ENCODE data around the gene PMPCA.

PMPCA gene

DNA sequence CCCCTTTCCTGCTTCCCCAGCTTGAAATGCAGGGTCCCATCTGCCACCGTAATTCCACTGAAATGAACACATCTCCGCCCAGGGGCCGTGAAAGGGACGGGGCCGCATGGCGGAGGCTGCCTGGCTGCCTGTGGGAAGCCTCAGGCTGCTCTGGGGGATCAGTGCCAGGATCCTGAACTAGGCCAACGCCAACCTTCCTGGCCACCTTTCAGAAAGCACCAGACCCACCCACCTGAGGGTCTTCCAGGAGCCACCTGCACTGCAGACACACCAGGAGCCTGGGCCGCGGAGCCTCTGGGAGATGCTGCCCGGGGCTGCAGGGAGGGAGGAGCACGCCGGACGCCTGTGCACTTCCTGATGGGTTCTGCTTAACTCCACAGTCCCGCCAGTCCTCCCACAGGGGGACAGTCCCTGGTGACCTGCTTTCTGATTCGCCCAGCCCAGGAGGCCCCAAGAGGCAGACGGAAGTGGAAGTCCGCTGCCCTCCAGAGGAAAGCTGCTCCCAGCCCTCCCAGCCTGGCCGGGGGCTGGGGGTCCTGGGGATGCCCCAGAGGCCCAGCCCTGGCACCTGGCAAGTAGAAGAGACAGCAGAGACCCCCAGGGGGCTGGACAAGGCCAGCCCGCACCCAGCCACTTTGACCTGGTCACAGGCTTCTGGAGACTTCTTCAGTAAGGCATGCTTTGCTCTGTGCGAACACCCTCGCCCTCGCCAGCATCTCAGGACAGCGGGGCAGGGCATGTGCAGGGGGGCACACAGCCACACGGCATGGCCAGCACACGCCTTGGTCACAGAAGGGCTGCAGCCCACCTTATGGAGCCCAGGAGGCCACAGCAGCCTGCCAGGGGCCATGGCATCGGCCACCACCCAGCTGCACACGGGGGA is 36.9 kb upstream of the PMPCA start, which contains the start of gene CARD9:
CARD9 (minus strand) TSS at position 370 of the 883 bp plus-strand sequence. CDS start 1,591 bp downstream, outside the sequence.
- DNase-seq (ENCODE audit: low read depth, low spot score): no peak

- no peak for DNase-seq (ENCODE audit: low read depth, low spot score)
Observed at GRCh38 chr9:136374183-136374575, 36.3 kb upstream of the PMPCA start.

- DNase-seq (ENCODE audit: low read depth, low spot score): no peak
Observed at GRCh38 chr9:136375096-136375495, 35.4 kb upstream of the PMPCA start.

DNA sequence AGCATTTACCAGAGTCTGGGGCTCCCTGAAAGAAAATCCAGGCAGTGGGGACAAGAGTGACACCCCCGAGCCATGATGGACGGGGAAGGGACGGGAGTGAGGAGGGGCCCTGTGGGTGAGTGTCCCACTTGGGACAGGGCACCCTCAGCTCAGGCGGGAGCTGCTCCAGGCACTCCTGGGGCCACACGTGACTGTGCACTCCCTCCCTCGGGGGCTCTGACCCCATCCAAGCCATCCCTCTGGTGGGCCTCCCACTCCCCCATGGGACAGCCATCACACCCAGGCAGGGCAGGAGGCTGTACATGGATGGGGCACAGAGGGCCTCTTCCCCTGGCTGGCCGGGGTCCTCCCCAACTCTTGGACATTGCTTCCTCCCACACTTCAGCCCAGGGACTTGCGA is 34.0 kb upstream of the PMPCA start:
- DNase-seq (ENCODE audit: low read depth, low spot score): no peak

DNA sequence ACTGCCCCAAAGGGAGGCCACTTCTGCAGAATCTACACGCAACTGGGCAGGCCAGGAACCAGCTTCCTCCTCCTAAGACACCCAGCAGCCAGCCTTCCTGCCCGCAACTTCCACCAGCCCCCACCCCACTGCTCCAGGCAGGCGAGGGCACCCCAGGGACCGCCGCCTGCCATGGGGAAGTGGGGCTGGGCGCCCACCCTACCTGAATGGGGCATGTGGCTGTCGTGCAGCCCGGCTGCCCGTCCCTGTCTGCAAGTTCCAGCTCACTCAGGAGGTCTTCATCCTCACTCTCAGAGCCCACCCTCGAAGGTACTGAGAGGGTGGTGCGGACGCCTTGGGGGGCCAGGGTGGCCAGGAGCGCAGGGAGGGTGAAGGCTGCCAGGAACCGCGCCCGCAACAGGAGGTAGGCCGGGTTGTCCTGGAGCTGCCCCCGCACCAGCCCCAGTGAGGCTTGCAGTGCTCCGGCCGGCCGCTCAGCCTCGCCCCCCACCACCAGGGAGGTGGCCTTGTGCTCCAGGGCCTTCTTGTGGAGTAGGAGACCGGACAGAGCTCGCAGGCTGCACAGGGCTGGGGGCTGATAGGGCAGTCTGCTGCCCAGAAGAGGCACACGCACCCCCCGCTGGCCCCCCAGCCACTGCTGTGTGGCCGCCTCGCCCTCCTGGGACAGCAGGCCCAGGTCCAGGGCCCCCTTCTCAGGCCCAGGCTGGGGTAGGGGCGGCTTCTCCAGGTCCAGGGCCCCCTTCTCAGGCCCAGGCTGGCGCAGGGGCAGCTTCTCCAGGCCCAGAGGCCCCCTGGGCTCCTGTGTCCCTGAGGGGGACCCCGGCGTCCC is 32.9 kb upstream of the PMPCA start:
- no peak for DNase-seq (ENCODE audit: low read depth, low spot score)

DNA sequence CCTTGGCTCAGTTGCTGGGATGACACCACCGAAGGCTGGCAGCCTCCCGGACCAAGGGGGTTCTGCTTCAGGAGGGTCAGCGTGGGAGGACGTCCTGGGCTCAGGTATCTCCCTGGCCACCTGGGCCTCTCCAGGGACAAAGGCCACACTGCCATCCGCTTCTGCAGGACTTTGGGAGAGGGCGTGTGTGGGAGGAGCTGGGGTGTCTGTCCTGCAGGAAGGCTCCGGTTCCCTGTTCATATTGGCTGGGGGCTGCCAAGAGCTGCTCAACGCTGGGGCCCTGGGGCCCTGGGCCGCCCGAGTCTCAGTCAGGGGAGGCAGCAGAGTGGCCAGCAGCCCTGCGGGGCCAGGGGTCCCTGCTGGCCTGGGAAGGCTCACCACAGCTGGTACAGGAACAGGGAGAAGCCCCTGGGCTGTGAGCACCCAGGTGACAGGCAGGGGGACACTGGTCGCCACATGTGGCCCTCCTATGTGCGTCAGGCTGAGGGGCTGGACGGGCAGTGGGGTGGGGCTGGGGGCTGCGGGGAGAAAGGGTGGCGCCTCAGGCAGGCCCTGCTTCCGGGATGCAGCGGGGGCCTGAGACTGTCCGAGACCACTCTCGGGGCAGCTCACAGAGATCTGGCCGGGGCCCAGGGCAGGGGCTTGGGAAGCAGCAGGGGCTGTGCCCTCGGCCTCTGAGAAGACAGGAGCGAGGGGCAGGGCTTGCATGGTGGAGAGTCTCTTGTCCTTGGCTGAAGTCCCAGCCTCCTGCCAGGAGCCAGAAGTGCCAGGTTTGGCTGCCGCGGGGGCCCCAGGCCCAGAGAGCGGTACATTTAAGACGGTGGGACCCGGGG is 32.1 kb upstream of the PMPCA start:
- no peak for DNase-seq (ENCODE audit: low read depth, low spot score)

DNA sequence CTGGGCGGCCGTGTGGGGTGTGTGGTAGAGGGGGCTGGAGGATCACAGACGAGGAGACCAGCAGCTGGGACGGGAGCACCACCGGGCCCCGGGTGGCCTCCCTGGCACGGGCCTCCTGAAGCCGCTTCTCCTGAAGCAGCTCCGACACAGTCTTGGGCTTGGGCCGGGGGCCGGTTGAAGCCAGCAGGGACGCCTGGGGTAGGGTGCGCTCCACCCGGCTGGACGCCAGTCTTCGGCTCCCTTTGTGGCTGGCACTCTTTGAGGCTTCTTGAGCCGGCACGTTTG is 31.5 kb upstream of the PMPCA start:
- DNase-seq (ENCODE audit: low read depth, low spot score): no peak

DNA sequence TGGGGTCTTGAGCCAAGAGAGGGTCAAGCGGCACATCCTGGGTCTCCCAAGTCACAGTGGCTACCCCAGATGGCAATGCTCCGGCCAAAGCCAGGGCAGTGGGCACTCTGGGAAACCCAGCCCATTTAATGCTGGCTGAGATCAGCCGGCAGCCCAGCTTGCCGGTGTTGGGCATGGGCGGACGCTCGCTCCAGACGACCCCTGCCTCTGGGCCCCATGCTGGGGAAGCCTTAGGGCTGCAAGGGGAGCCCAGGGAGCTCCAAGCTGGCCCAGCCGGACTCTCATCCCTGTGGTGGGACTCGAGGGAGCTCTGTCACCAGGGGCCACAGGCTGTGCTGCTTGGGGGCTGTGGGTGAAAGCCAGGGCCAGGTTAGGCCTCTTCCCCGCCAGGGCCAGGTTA is 31.1 kb upstream of the PMPCA start:
- DNase-seq (ENCODE audit: low read depth, low spot score): no peak

DNA sequence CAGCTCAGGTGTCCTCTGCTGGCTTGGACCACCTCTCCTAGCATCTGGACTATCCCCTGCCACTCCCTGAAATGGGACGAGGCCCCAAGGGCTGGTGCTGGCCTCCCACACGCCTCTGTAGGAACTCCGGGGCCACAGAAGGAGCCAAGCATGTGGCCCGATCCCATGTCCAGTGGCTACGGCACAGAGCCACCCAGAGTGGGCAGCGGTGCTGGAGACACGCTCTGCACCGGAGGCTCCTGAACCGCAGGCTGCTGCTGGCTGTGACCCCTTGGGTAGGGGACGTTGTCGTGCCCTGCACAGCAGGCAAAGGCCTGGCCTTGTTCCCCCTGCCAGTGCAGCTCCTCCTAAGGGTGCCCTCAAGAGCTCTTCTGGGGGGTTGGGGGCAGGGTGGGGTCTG is 30.6 kb upstream of the PMPCA start:
- no peak for DNase-seq (ENCODE audit: low read depth, low spot score)

DNA sequence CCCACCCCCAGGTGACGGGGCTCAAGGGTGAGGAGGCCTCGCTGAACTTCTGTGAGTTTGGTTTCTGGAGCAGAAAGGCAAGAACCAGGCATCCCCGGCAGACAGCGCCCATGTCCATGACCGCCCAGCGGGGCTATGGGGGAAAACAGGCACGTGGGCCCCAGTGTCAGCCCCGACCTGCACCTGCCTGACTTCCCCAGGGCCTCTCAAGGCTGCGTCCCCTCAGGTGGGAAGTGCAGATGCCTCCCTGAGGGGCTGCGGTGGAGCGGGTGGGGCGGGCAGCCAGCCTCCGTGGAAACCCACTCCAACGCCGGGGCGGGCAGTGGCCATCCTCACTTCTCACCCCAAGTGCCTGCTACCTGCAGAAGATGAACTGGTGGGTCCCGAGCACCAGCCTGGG is 30.1 kb upstream of the PMPCA start:
- DNase-seq (ENCODE audit: low read depth, low spot score): no peak

DNA sequence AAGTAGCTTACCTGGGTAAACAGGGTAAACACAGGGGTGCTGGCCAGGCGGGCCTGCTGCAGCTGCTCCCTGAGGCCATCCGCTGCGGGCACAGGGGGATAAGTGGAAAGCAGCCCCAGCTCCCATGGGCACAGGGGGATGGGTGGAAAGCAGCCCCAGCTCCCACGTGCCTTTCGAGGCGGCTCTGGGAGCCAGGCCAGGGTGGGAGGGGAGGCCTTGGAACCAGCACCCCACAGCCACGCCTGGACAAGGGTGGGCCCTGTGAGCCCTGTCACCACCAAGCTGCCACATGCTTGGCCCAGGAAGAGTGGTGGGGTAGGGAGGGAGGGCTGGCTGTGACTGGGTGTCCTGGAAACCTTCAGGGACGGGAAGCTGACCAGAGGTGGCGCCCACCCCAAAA is 29.1 kb upstream of the PMPCA start:
- no peak for DNase-seq (ENCODE audit: low read depth, low spot score)

DNA sequence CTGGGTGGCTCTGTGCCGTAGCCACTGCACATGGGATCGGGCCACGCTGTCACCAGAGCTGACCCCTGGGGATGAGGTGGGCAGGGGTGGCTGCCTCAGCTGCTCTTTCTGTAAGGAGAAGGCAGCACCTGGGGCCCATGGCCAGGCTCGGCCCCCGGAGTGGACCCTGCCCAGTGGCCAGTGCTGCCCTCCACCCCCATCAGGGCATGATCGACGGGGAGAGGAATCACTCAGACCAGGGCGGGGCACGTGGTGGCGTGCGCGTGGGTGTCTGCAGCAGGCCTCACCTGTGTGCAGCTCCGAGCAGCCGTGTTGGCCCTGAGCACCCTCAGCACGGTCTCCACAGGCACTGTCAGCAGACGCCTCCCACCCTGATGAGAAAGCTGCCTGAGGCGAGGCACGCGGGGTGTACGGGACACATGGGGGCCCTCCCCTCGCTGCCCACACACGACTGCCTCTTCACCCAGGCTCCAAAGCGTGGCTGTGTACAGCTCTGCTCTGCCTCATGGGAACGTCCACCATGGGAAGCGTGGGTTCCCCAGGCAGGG is 28.4 kb upstream of the PMPCA start:
- no peak for DNase-seq (ENCODE audit: low read depth, low spot score)

GRCh38 chr9:136383436-136383835 is 27.0 kb upstream of the PMPCA start:
- DNase-seq (ENCODE audit: low read depth, low spot score): no peak

DNA sequence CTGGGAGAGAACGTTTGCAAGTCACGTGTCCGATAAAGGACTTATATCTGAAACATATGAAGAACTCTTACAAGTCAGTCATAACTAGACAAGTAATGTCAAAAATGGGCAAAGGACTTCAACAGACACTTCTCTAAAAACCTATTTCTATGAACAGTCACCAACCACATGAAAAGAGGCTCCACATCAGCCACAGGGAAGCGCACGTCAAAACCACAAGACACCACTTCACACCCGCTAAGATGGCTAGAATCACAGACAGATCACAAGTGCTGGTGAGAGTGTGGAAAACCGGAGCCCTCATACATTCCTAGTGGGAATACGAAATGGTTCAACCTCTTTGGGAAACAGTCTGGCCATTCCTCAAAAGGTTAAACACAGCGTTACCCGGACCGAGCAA is 25.4 kb upstream of the PMPCA start:
- no peak for DNase-seq (ENCODE audit: low read depth, low spot score)

- no peak for DNase-seq (ENCODE audit: low read depth, low spot score)
Observed at GRCh38 chr9:136386018-136386417, 24.4 kb upstream of the PMPCA start.

DNA sequence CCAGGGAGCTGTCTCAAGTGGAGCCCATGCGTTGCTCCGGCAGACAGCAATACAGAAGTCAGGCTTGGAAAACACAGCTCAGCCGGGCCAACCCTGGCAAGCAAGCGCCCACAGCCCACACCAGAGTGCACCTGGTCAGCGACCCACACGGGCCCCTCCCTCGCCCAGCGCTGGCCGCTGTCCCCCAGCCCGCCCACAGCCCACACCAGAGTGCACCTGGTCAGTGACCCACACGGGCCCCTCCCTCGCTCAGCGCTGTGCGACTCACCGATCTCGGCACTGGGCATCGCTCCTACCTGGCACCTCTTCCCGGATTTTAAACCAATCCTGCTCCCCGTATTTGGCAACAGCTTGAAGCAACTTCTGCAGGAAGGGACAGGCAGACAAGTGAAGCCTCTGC is 23.2 kb upstream of the PMPCA start:
- no peak for DNase-seq (ENCODE audit: low read depth, low spot score)

DNA sequence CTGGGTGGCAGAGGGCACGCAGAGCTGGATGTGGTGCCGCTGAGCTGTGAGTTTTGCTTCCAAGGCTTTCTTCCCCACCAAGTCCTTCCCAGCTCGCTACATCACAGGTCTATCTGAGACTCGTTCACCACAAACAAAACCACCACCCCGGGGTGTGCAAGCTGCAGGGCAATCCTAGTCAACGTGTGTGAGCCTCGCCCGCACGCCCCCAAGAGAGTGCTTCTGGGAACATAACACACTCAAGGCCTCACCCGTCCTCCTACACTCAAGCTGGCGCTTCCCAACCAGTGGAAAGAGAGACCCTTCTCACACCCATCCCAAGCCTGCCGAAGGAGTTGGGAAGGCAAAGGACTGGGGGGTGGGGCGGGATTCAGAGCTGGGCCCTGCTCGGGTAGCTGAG is 21.1 kb upstream of the PMPCA start:
- no peak for DNase-seq (ENCODE audit: low read depth, low spot score)

DNA sequence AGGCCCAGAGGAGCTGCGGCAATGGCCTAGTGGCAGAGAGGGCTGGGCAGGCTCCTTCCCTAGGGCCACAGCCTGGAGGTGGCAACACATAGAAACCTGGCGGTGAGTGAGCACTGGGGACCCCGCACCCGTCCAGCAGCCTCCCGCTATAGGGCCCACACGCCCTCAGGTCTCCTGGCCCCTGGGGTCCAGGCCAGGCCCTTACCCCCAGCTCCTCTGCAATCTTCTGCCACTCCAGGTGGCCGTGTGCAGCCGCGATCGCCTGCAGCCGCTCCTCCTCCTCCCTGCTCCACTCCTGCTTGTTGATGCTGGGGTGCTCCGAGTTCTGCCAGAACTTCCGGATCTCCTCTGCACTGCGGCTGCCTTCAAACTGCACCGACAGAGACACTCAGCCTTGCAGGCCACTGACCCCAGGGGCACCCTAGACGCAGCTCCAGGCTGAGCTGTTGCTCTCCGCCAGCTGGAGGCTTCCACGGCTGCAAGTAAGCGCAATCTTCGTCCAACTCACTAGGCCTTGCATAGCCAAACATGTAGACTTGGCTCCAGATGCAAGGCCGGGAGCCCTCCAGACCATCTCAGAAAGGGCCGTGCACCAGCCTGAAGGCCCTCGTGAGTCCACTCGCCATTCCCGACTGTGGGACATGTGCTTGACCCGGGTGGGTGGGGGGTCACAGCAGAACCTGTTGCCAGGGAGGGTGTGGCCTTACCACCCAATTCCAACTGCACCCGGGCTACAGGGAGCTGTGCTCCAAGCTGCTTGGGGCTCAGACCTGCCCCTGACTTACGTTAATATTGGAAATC is 18.5 kb upstream of the PMPCA start:
- DNase-seq (ENCODE audit: low read depth, low spot score): no peak

- DNase-seq (ENCODE audit: low read depth, low spot score): no peak
Observed at GRCh38 chr9:136392538-136393449, 17.7 kb upstream of the PMPCA start.

DNA sequence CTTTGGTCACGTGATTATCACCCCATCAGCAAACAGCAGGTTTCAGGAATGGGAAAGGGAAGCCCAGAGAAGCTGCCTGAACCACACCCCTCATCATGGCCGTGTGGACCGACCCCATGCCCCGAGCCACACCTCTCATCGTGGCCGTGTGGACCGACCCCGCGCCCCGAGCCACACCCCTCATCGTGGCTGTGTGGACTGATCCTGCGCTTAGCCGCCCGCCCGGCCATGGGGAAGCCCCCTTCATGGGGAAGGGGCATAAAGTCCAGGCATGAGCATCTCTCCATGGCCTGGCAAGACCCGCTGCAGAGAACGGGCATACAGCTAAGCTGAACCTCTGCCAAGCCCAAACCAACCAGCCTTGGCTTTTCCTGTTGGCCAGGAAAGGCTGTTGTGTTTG is 16.9 kb upstream of the PMPCA start:
- no peak for DNase-seq (ENCODE audit: low read depth, low spot score)

All from brain pericyte (primary cell).